GM19452 (cell line): ENCODE results near the gene RAB40C.

Source experiments
- ATAC-seq: cut with Tn5 transposase; IDR thresholded peaks from one replicate; pipeline ENCODE4 v1.9.1; 2021; ENCODE audit not compliant: unreplicated experiment

The RAB40C gene

DNA sequence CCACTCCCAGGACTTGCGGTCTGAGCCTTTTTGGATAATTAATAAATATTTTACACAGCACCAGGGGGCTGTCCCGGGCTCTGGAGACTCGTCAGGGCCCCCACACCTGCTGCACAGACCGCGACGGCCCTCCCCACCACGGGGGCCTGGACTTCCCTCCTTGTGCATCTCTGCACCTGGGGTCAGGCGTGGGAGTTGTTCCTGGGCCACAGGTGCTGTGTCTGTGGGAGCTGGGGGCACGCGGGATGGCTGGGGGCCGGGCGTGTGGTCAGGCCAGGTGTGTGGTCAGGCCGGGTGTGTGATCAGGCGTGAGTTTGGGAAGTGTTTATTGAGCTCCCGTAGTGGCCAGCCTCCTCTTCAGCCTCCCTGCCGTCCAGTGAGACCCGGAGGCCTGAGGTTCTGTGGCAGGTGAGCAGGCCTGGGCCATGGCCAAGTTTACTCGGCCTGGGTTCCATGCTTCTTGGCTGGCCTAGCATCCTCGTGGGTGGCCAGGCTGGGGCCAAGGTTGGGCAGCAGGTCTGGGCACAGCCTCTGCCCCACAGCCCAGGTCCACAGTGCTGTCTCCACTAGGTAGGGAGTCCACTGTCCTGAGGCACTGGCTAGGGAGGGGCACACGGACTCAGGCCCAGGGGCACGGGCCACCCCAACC lies 88.5 kb downstream of the RAB40C start:
- ATAC-seq, result no peak
